Neuronal stem cell (in vitro differentiated cells): Measurements from ENCODE around the gene SLC50A1. TPM values are rescaled to one million over a fixed set of nuclear protein-coding genes. Genes with fewer than 3 reads are reported as not detected.

ENCODE experiments used
- DNase-seq: peaks from one replicate; pipeline ENCODE4 v3.0.0-alpha.2; 2013; ENCODE audit warnings: low spot score
- H2AFZ ChIP-seq: one replicate; pipeline ENCODE4 v1.6.1; 2013; ENCODE audit warnings: mild to moderate bottlenecking, low read length, inconsistent platforms
- H2AK5ac ChIP-seq: 2 replicates; pipeline ENCODE4 v1.6.1; 2013; ENCODE audit warnings: low read depth, mild to moderate bottlenecking, inconsistent platforms, low read length, moderate library complexity, mixed read lengths
- H2BK120ac ChIP-seq: 2 replicates; pipeline ENCODE4 v1.6.1; 2013; ENCODE audit warnings: low read depth, mild to moderate bottlenecking, inconsistent platforms, low read length, moderate library complexity, mixed read lengths
- H2BK12ac ChIP-seq: one replicate; pipeline ENCODE4 v1.6.1; 2013; ENCODE audit warnings: low read length, inconsistent platforms
- H2BK15ac ChIP-seq: 2 replicates; pipeline ENCODE4 v1.6.1; 2013; ENCODE audit warnings: mild to moderate bottlenecking, low read length, inconsistent platforms, mixed read lengths
- H2BK5ac ChIP-seq: one replicate; pipeline ENCODE4 v1.6.1; 2013; ENCODE audit warnings: inconsistent platforms, mild to moderate bottlenecking, low read length, moderate library complexity
- H3K14ac ChIP-seq: one replicate; pipeline ENCODE4 v1.6.1; 2013; ENCODE audit warnings: low read length, inconsistent platforms
- H3K18ac ChIP-seq: 2 replicates; pipeline ENCODE4 v1.6.1; 2013; ENCODE audit warnings: low read length, inconsistent platforms
- H3K23ac ChIP-seq: 2 replicates; pipeline ENCODE4 v1.6.1; 2013; ENCODE audit warnings: low read depth, mild to moderate bottlenecking, mixed read lengths, low read length, inconsistent platforms; ENCODE audit not compliant: poor library complexity
- H3K27ac ChIP-seq: replicated peaks from 3 replicates; pipeline ENCODE4 v1.5.1; 2013; ENCODE audit warnings: low read length, inconsistent platforms
- H3K27me3 ChIP-seq, 3 experiments: 2 replicates each; pipeline ENCODE4 v1.6.1; 2013; ENCODE audit warnings: low read length in 3 of 3, mild to moderate bottlenecking in 2 of 3, inconsistent platforms in 1 of 3, low read depth in 1 of 3, mixed read lengths in 1 of 3, moderate library complexity in 1 of 3; ENCODE audit not compliant: control insufficient read depth in 3 of 3, insufficient read depth in 3 of 3
- H3K36me3 ChIP-seq, 2 donors: replicated peaks in 1 of 2; 2 replicates each; pipeline ENCODE4 v1.6.1; 2013; ENCODE audit warnings: low read length in 2 of 2; ENCODE audit not compliant: control insufficient read depth in 2 of 2, insufficient read depth in 2 of 2
- H3K4ac ChIP-seq: 2 replicates; pipeline ENCODE4 v1.6.1; 2013; ENCODE audit warnings: inconsistent platforms, mild to moderate bottlenecking, low read length, moderate library complexity
- H3K4me1 ChIP-seq, 2 donors: 1 replicate in 1 of 2; 2 replicates in 1 of 2; pipeline ENCODE4 v1.6.1; 2013; ENCODE audit warnings: low read length in 2 of 2, low read depth in 1 of 2; ENCODE audit not compliant: control insufficient read depth in 2 of 2, insufficient read depth in 1 of 2
- H3K4me2 ChIP-seq: one replicate; pipeline ENCODE4 v1.6.1; 2013; ENCODE audit warnings: mild to moderate bottlenecking, low read length, inconsistent platforms; ENCODE audit not compliant: insufficient read depth, poor library complexity, severe bottlenecking
- H3K4me3 ChIP-seq, 2 donors: 2 replicates each; pipeline ENCODE4 v1.5.1; 2013; ENCODE audit warnings: low read length in 2 of 2, mild to moderate bottlenecking in 2 of 2, inconsistent platforms in 1 of 2, moderate library complexity in 1 of 2
- H3K79me1 ChIP-seq: one replicate; pipeline ENCODE4 v1.6.1; 2013; ENCODE audit warnings: low read depth, mild to moderate bottlenecking, inconsistent platforms, low read length, moderate library complexity
- H3K9ac ChIP-seq: one replicate; pipeline ENCODE4 v1.6.1; 2013; ENCODE audit warnings: mild to moderate bottlenecking, low read depth, low read length, inconsistent platforms; ENCODE audit not compliant: poor library complexity
- H3K9me3 ChIP-seq, 2 donors: replicated peaks in 1 of 2; 2 replicates each; pipeline versions ENCODE3 to v1.6.1; 2013; ENCODE audit warnings: low read length in 2 of 2, mild to moderate bottlenecking in 2 of 2, inconsistent platforms in 1 of 2, low read depth in 1 of 2, mixed read lengths in 1 of 2, moderate library complexity in 1 of 2; ENCODE audit not compliant: control insufficient read depth in 2 of 2, insufficient read depth in 1 of 2
- H4K8ac ChIP-seq: one replicate; pipeline ENCODE4 v1.6.1; 2013; ENCODE audit warnings: low read depth, mild to moderate bottlenecking, inconsistent platforms, low read length, moderate library complexity
- H4K91ac ChIP-seq: one replicate; pipeline ENCODE4 v1.6.1; 2013; ENCODE audit warnings: low read length, low read depth, mild to moderate bottlenecking, inconsistent platforms; ENCODE audit not compliant: poor library complexity
- WGBS, 2 donors: extraction: QIAGEN DNeasy Blood & Tissue Kit; methylation state at CpG; one replicate each; pipeline ENCODE4 v1.1.7; 2013; ENCODE audit warnings: missing lambda C conversion rate in 2 of 2, mixed read lengths in 1 of 2; ENCODE audit not compliant: insufficient read length in 2 of 2, insufficient replicate concordance in 1 of 2; ENCODE audit errors: extremely low coverage in 2 of 2; 5-methylcytosine and 5-hydroxymethylcytosine counted together
- polyA plus RNA-seq, 2 experiments: library from polyadenylated mRNA; stranded (reverse); fragments of 200-250 nt; gene quantifications; one replicate each; pipeline ENCODE4 v1.2.3, GENCODE V29; 2013

Gene SLC50A1, protein sequence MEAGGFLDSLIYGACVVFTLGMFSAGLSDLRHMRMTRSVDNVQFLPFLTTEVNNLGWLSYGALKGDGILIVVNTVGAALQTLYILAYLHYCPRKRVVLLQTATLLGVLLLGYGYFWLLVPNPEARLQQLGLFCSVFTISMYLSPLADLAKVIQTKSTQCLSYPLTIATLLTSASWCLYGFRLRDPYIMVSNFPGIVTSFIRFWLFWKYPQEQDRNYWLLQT
- 37.1 TPM for polyA plus RNA-seq (2013, experiment 1 of 2)
- polyA plus RNA-seq (2013, experiment 2 of 2), result 36.6 TPM

DNA sequence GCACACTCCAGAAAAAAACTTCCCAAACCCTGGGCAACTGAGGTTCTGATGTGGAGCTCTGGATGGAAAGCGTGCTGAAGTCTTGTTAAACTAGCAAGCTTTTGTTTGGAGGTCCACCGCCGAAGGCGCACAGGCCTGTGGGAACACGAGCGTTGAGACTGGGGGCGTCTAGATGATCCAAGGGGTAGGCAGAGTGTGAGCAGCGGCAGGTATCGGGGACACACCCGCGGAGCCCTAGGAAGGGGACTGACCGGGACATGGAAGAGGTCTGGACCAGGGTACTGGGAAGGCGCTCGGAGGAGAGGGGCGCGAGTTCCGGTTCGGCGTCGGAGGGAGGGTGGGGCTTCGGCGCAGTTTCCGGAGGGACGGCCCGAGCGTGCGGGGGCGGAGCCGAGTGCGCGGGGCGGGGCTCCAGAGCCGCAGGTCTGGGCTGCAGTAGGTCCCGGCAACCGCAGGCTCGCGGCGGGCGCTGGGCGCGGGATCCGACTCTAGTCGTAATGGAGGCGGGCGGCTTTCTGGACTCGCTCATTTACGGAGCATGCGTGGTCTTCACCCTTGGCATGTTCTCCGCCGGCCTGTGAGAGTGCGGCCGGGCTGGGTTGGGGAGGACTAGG is at the start of gene SLC50A1:
Gene SLC50A1, plus strand, starts transcription at position 438 of the 614 bp plus-strand sequence. Its CDS starts 60 bp downstream, at position 498.
- Histone ChIP-seq H4K8ac (peak within 1 kb of the TSS; percentile 95), H2BK12ac (no peak within 1 kb of the TSS), H3K4me2 (peak within 1 kb of the TSS; percentile 82), H4K91ac (no peak within 1 kb of the TSS), H2BK5ac (peak within 1 kb of the TSS; percentile 94), H2BK15ac (peak within 1 kb of the TSS; percentile 21), H3K27ac (peak within 1 kb of the TSS; percentile 100), H3K23ac (peak within 1 kb of the TSS; percentile 85), H3K14ac (peak within 1 kb of the TSS; percentile 95), H3K9me3 (peaks cover 0 to 2% of the 10 kb centered on the region in 2 donors), H3K4me3 (peak within 1 kb of the TSS; percentile 98 to 99), H2BK120ac (peak within 1 kb of the TSS; percentile 3), H3K79me1 (peaks cover 4% of the 10 kb centered on the region), H3K18ac (peak within 1 kb of the TSS; percentile 99), H3K4ac (peak within 1 kb of the TSS; percentile 84), H3K27me3 (peaks cover 0 to 4% (median 0%) of the 10 kb centered on the region in 3 experiments), H3K9ac (peak within 1 kb of the TSS; percentile 96), H3K36me3 (peaks cover 12 to 17% of the 10 kb centered on the region in 2 donors), H3K4me1 (peaks cover 9 to 11% of the 10 kb centered on the region in 2 donors), H2AK5ac (peak within 1 kb of the TSS; percentile 72), H2AFZ (peak within 1 kb of the TSS; percentile 99)
- peak; percentile 94 for DNase-seq
- no CpG with 5 or more reads among the region's 52 CpGs for WGBS, 2 donors

DNA sequence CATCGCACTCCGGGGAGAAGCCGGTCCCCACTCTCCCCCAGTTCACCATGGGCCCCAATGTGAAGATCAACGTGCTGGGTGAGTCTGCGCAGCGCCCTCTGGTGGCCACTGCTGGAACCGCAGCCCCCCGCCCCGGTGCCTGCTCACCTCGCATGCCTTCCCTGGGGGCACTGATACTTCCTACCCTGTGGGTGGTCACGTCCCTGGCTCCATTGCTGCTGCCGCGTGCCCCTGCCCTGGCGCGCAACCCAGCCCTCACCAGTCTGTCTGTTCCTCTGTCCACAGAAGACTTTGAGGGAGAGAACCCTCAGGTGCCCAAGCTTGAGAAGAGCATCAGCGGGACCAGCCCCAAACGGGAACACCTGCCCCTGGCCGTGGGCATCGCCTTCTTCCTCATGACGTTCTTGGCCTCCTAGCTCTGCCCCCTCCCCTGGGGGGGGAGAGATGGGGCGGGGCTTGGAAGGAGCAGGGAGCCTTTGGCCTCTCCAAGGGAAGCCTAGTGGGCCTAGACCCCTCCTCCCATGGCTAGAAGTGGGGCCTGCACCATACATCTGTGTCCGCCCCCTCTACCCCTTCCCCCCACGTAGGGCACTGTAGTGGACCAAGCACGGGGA is 49.4 kb upstream of the SLC50A1 start:
- Histone ChIP-seq H2BK12ac (peak overlapping the region; percentile 97), H2AFZ (peak overlapping the region; percentile 99), H3K27me3 (peaks cover 20 to 33% (median 28%) of the 10 kb centered on the region in 3 experiments), H3K4ac (peak overlapping the region; percentile 27), H3K14ac (no peak overlapping the region), H2BK5ac (peak overlapping the region; percentile 83), H2BK15ac (peak overlapping the region; percentile 94), H3K27ac (no peak overlapping the region), H4K8ac (no peak overlapping the region), H3K79me1 (peaks cover 4% of the 10 kb centered on the region), H3K9ac (peak overlapping the region; percentile 51), H3K4me2 (peak overlapping the region; percentile 85), H3K18ac (peak overlapping the region; percentile 89), H3K23ac (peak overlapping the region; percentile 90), H3K4me1 (peaks cover 29 to 32% of the 10 kb centered on the region in 2 donors), H4K91ac (no peak overlapping the region), H3K9me3 (peaks cover 0 to 2% of the 10 kb centered on the region in 2 donors), H2AK5ac (peak overlapping the region; percentile 79), H3K36me3 (no peaks in the 10 kb centered on the region), H3K4me3 (peak overlapping the region in 1 of 2 donors; percentile 83), H2BK120ac (no peak overlapping the region)
- WGBS, 2 donors, result no CpG with 5 or more reads among the region's 24 CpGs
- DNase-seq, result peak; percentile 76

DNA sequence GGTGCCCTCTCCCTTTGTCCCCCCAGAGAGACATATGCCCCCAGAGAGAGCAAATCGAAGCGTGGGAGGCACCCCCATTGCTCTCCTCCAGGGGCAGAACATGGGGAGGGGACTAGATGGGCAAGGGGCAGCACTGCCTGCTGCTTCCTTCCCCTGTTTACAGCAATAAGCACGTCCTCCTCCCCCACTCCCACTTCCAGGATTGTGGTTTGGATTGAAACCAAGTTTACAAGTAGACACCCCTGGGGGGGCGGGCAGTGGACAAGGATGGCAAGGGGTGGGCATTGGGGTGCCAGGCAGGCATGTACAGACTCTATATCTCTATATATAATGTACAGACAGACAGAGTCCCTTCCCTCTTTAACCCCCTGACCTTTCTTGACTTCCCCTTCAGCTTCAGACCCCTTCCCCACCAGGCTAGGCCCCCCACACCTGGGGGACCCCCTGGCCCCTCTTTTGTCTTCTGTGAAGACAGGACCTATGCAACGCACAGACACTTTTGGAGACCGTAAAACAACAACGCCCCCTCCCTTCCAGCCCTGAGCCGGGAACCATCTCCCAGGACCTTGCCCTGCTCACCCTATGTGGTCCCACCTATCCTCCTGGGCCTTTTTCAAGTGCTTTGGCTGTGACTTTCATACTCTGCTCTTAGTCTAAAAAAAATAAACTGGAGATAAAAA is 48.7 kb upstream of the SLC50A1 start:
- Histone ChIP-seq H3K79me1 (peaks cover 4% of the 10 kb centered on the region), H2AFZ (no peak overlapping the region), H3K23ac (no peak overlapping the region), H3K4me3 (no peak overlapping the region), H3K36me3 (no peaks in the 10 kb centered on the region), H3K9ac (no peak overlapping the region), H2BK15ac (peak overlapping the region; percentile 94), H4K8ac (no peak overlapping the region), H3K14ac (no peak overlapping the region), H2BK5ac (peak overlapping the region; percentile 83), H4K91ac (no peak overlapping the region), H3K9me3 (peaks cover 0 to 2% of the 10 kb centered on the region in 2 donors), H3K27ac (no peak overlapping the region), H3K4me1 (peaks cover 27 to 30% of the 10 kb centered on the region in 2 donors), H3K18ac (no peak overlapping the region), H2BK12ac (no peak overlapping the region), H3K27me3 (peaks cover 13 to 28% (median 21%) of the 10 kb centered on the region in 3 experiments), H3K4me2 (no peak overlapping the region), H3K4ac (no peak overlapping the region), H2AK5ac (peak overlapping the region; percentile 79), H2BK120ac (peak overlapping the region; percentile 30)
- no CpG with 5 or more reads among the region's 8 CpGs for WGBS, 2 donors
- no peak for DNase-seq
